ENCODE measurements around the gene G3BP2. TPM values are rescaled to one million over a fixed set of nuclear protein-coding genes. Genes with fewer than 3 reads are reported as not detected.
"Not testable (repeated sequence)": the region's sequence is repeated elsewhere in the genome, so short reads cannot be mapped to it uniquely, and the experiment has no call there.

The G3BP2 gene
- total RNA-seq, 3 donors from 2014 or later, result 75.4 to 92.6 (median 86.2) TPM

- DNase-seq (ENCODE audit: low spot score in 2 of 2), result no peak
- H3K36me3 ChIP-seq, result no peaks in the 10 kb centered on the region
- H3K27me3 ChIP-seq, result no peaks in the 10 kb centered on the region
- TF ChIP-seq POLR2AphosphoS5 (IDR thresholded peaks at IDR 0.05), result no peak
- TF ChIP-seq CTCF (IDR thresholded peaks at IDR 0.05), result no peak
- TF ChIP-seq POLR2A (IDR thresholded peaks at IDR 0.05), result no peak
- no peaks in the 10 kb centered on the region for H3K9me3 ChIP-seq
- no peak overlapping the region for H3K4me3 ChIP-seq
- intact Hi-C loops (cut with DNase I; ENCODE audit: low total_unique reads), result no loop called here
- H3K4me1 ChIP-seq, result no peaks in the 10 kb centered on the region
- peak overlapping the region in 1 of 2 donors; percentile 25 for H3K27ac ChIP-seq
Observed at GRCh38 chr4:75696581-75696980, 23.4 kb upstream of the G3BP2 start.

- Histone ChIP-seq H3K27me3 (no peaks in the 10 kb centered on the region), H3K36me3 (no peaks in the 10 kb centered on the region), H3K4me1 (no peaks in the 10 kb centered on the region), H3K27ac (peak overlapping the region in 1 of 2 donors; percentile 25), H3K9me3 (no peaks in the 10 kb centered on the region), H3K4me3 (no peak overlapping the region)
- DNase-seq (ENCODE audit: low spot score in 2 of 2), result no peak
- intact Hi-C loops (cut with DNase I; ENCODE audit: low total_unique reads), result no loop called here
- TF ChIP-seq POLR2A (IDR thresholded peaks at IDR 0.05), result no peak
- no peak for TF ChIP-seq POLR2AphosphoS5 (IDR thresholded peaks at IDR 0.05)
- TF ChIP-seq CTCF (IDR thresholded peaks at IDR 0.05), result no peak
Observed at GRCh38 chr4:75696071-75696470, 22.9 kb upstream of the G3BP2 start.

GRCh38 chr4:75692066-75692465 is 18.9 kb upstream of the G3BP2 start:
- DNase-seq (ENCODE audit: low spot score in 2 of 2); H3K36me3 ChIP-seq; H3K4me3 ChIP-seq; intact Hi-C loops (cut with DNase I; ENCODE audit: low total_unique reads); H3K4me1 ChIP-seq; H3K9me3 ChIP-seq; H3K27me3 ChIP-seq; H3K27ac ChIP-seq: not testable (repeated sequence)

- H3K4me3 ChIP-seq; H3K36me3 ChIP-seq; H3K9me3 ChIP-seq; H3K4me1 ChIP-seq; H3K27ac ChIP-seq; H3K27me3 ChIP-seq; intact Hi-C loops (cut with DNase I; ENCODE audit: low total_unique reads); DNase-seq (ENCODE audit: low spot score in 2 of 2): not testable (repeated sequence)
Observed at GRCh38 chr4:75687125-75687524, 13.9 kb upstream of the G3BP2 start.

- Histone ChIP-seq H3K36me3 (no peaks in the 10 kb centered on the region), H3K4me1 (no peaks in the 10 kb centered on the region), H3K9me3 (no peaks in the 10 kb centered on the region), H3K27ac (no peak overlapping the region), H3K4me3 (no peak overlapping the region), H3K27me3 (no peaks in the 10 kb centered on the region)
- intact Hi-C loops (cut with DNase I; ENCODE audit: low total_unique reads), result no loop called here
- TF ChIP-seq POLR2A (IDR thresholded peaks at IDR 0.05) (no peak), CTCF (IDR thresholded peaks at IDR 0.05) (no peak), POLR2AphosphoS5 (IDR thresholded peaks at IDR 0.05) (no peak)
- DNase-seq (ENCODE audit: low spot score in 2 of 2), result no peak
Observed at GRCh38 chr4:75686346-75686745, 13.1 kb upstream of the G3BP2 start.

GRCh38 chr4:75685546-75686189 is 12.5 kb upstream of the G3BP2 start:
- TF ChIP-seq POLR2A (IDR thresholded peaks at IDR 0.05) (no peak), POLR2AphosphoS5 (IDR thresholded peaks at IDR 0.05) (no peak), CTCF (IDR thresholded peaks at IDR 0.05) (no peak)
- no peak overlapping the region for H3K27ac ChIP-seq
- H3K4me1 ChIP-seq, result no peaks in the 10 kb centered on the region
- no peak for DNase-seq (ENCODE audit: low spot score in 2 of 2)
- no peaks in the 10 kb centered on the region for H3K27me3 ChIP-seq
- intact Hi-C loops (cut with DNase I; ENCODE audit: low total_unique reads), result no loop called here
- no peaks in the 10 kb centered on the region for H3K36me3 ChIP-seq
- H3K4me3 ChIP-seq, result no peak overlapping the region
- H3K9me3 ChIP-seq, result no peaks in the 10 kb centered on the region
